ENCODE measurements around the gene SPDYE5.
A peak's percentile ranks its signal among the peaks of the same experiment; 100 is the strongest.
"Not testable (repeated sequence)": the region's sequence is repeated elsewhere in the genome, so short reads cannot be mapped to it uniquely, and the experiment has no call there.

GRCh38 chr7:75452494-75452955, 39.6 kb upstream of the SPDYE5 start:
- TF ChIP-seq TAF1 (IDR thresholded peaks at IDR 0.05; ENCODE audit: low read depth); YY1 (IDR thresholded peaks at IDR 0.05; ENCODE audit: low read depth); MAX (IDR thresholded peaks at IDR 0.05); REST (IDR thresholded peaks at IDR 0.05; ENCODE audit: low read depth); NFIC (IDR thresholded peaks at IDR 0.05); CEBPB (IDR thresholded peaks at IDR 0.05); TCF12 (IDR thresholded peaks at IDR 0.05; ENCODE audit: low read depth); CREB1 (IDR thresholded peaks at IDR 0.05; ENCODE audit: low read depth); TEAD4 (IDR thresholded peaks at IDR 0.05); FOXM1 (IDR thresholded peaks at IDR 0.05; ENCODE audit: borderline replicate concordance, low read depth); EGR1 (IDR thresholded peaks at IDR 0.05); EP300 (IDR thresholded peaks at IDR 0.05; ENCODE audit: borderline replicate concordance): not testable (repeated sequence)
- TF ChIP-seq RAD21 (IDR thresholded peaks at IDR 0.05; ENCODE audit: low read depth): peak; percentile 19; the same call in 1 of the 2 replicates
